ENCODE measurements around the gene GRID1. TPM values are rescaled to one million over a fixed set of nuclear protein-coding genes. Genes with fewer than 3 reads are reported as not detected.

The GRID1 gene
- total and polyA plus RNA-seq, 9 of the 15 experiments (the other 6 are each of a cell fraction or from before 2014, with no cell fraction given): 0.01 to 7.2 (median 1.2) TPM

DNA sequence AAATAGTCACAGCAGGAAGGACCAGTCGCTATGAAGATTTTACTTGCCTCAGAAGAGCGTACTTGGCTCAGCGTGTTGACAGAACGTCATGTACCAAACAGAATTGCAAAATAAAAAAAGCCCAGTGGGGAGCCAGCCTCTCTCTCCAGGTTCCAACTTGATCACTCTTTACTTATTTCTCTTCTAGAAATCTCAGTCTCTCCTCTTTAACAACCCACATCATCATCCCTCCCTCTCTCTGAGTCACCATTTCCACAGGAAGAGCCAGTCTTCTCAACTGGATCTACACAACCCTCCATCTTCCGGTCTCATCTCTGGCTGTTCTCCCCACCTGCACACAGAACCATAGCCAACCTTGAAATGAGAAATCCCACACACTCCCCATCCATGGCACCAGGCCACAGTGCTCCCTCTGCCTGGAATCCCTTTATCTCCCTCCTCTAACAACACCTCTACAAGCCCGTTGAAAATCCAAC, 718.3 kb downstream of the GRID1 start:
- no peak overlapping the region for H3K27ac ChIP-seq (ENCODE audit: extremely low read depth, low read depth, low read length)
- in situ Hi-C loops (cut with MboI) (no loop called here), intact Hi-C loops (cut with micrococcal nuclease) (no loop called here)
- DNase-seq (ENCODE audit: extremely low read depth in 1 of 4, low spot score in 3 of 4): no peak
- no peak overlapping the region for H3K4me2 ChIP-seq (ENCODE audit: insufficient read depth, low read length)
- no peaks in the 10 kb centered on the region for H3K4me1 ChIP-seq (replicated peaks in 1 of 2; ENCODE audit: control insufficient read depth in 2 of 2, insufficient read depth in 2 of 2, low read length in 2 of 2)
- H4K20me1 ChIP-seq (replicated peaks; ENCODE audit: control insufficient read depth, insufficient read depth, low read length): no peaks in the 10 kb centered on the region
- no peak for ATAC-seq
- no peaks in the 10 kb centered on the region for H3K27me3 ChIP-seq (ENCODE audit: control insufficient read depth in 2 of 2, insufficient read depth in 2 of 2, low read length in 2 of 2)
- CTCF ChIA-PET (ENCODE audit: low intra/inter-chr PET ratio): no interaction called here
- H3K9me3 ChIP-seq (replicated peaks; ENCODE audit: control insufficient read depth, insufficient read depth, low read depth, low read length): no peaks in the 10 kb centered on the region
- H2AFZ ChIP-seq (ENCODE audit: low read depth, low read length): no peak overlapping the region
- H3K36me3 ChIP-seq (ENCODE audit: control insufficient read depth, insufficient read depth, low read length): no peaks in the 10 kb centered on the region; the same call in 2 of the 3 replicates
- 5% methylated on average over 6 of the region's 6 CpGs for WGBS (ENCODE audit: insufficient coverage, low coverage, missing lambda C conversion rate)
- no peaks in the 10 kb centered on the region for H3K9me1 ChIP-seq (ENCODE audit: control insufficient read depth, insufficient read depth, low read length)
- no peaks in the 10 kb centered on the region for H3K79me2 ChIP-seq (ENCODE audit: control insufficient read depth, insufficient read depth, low read length)
- H3K4me3 ChIP-seq: no peak overlapping the region
- FAIRE-seq: no peak
- POLR2A ChIA-PET: no interaction called here
- TF ChIP-seq CBX3 (IDR thresholded peaks at IDR 0.05; ENCODE audit: borderline replicate concordance in 1 of 2, low read length in 2 of 2) (no peak), CBX8 (IDR thresholded peaks at IDR 0.05; ENCODE audit: borderline replicate concordance, extremely low read depth, low read depth, low read length, poor library complexity, severe bottlenecking) (no peak)
- no TSS peak for BruUV-seq (replicated peaks)
- no peak overlapping the region for H3K9ac ChIP-seq (ENCODE audit: insufficient read depth in 1 of 2, low read depth in 2 of 2, low read length in 2 of 2)

DNA sequence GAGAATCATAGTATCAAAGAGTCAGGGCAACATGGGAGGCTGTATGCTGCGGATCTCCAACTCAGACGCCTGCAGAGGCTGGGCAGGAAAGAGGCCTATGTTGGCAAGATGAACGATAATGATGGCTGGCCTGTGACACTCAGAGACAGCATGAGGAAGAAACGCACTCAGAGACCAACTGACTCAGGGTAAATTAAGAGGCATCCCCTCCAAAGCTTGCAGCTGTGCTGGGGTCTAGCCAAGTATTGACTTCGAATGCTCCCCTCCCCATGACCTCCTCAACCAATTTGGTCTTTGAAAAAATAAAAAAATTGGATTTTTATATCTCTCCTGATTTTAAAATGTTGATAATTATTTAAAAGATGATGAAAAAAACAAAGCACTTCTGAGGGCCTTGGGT, 718.9 kb downstream of the GRID1 start:
- POLR2A ChIA-PET: no interaction called here
- intact Hi-C loops (cut with micrococcal nuclease): no loop called here
- ATAC-seq (no peak), FAIRE-seq (no peak), DNase-seq (ENCODE audit: extremely low read depth in 1 of 4, low spot score in 3 of 4) (no peak)
- Histone ChIP-seq H3K9me1 (ENCODE audit: control insufficient read depth, insufficient read depth, low read length) (no peaks in the 10 kb centered on the region), H3K9me3 (replicated peaks; ENCODE audit: control insufficient read depth, insufficient read depth, low read depth, low read length) (no peaks in the 10 kb centered on the region), H3K79me2 (ENCODE audit: control insufficient read depth, insufficient read depth, low read length) (no peaks in the 10 kb centered on the region), H3K36me3 (ENCODE audit: control insufficient read depth, insufficient read depth, low read length) (no peaks in the 10 kb centered on the region; the same call in 2 of the 3 replicates), H3K4me1 (replicated peaks in 1 of 2; ENCODE audit: control insufficient read depth in 2 of 2, insufficient read depth in 2 of 2, low read length in 2 of 2) (no peaks in the 10 kb centered on the region), H2AFZ (ENCODE audit: low read depth, low read length) (no peak overlapping the region), H3K27ac (ENCODE audit: extremely low read depth, low read depth, low read length) (no peak overlapping the region), H3K9ac (ENCODE audit: insufficient read depth in 1 of 2, low read depth in 2 of 2, low read length in 2 of 2) (no peak overlapping the region), H3K27me3 (ENCODE audit: control insufficient read depth in 2 of 2, insufficient read depth in 2 of 2, low read length in 2 of 2) (no peaks in the 10 kb centered on the region), H3K4me3 (no peak overlapping the region), H4K20me1 (replicated peaks; ENCODE audit: control insufficient read depth, insufficient read depth, low read length) (no peaks in the 10 kb centered on the region), H3K4me2 (ENCODE audit: insufficient read depth, low read length) (no peak overlapping the region)
- no TSS peak for BruUV-seq (replicated peaks)
- CTCF ChIA-PET (ENCODE audit: low intra/inter-chr PET ratio): no interaction called here
- in situ Hi-C loops (cut with MboI): no loop called here
- 9% methylated on average over 5 of the region's 5 CpGs for WGBS (ENCODE audit: insufficient coverage, low coverage, missing lambda C conversion rate)
- TF ChIP-seq, protein P1, sequence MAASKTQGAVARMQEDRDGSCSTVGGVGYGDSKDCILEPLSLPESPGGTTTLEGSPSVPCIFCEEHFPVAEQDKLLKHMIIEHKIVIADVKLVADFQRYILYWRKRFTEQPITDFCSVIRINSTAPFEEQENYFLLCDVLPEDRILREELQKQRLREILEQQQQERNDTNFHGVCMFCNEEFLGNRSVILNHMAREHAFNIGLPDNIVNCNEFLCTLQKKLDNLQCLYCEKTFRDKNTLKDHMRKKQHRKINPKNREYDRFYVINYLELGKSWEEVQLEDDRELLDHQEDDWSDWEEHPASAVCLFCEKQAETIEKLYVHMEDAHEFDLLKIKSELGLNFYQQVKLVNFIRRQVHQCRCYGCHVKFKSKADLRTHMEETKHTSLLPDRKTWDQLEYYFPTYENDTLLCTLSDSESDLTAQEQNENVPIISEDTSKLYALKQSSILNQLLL (CRISPR knock-in tag; IDR thresholded peaks at IDR 0.05; ENCODE audit: borderline replicate concordance): no peak
- no peak for TF ChIP-seq ARID1B (IDR thresholded peaks at IDR 0.05)
- TF ChIP-seq, protein P2, sequence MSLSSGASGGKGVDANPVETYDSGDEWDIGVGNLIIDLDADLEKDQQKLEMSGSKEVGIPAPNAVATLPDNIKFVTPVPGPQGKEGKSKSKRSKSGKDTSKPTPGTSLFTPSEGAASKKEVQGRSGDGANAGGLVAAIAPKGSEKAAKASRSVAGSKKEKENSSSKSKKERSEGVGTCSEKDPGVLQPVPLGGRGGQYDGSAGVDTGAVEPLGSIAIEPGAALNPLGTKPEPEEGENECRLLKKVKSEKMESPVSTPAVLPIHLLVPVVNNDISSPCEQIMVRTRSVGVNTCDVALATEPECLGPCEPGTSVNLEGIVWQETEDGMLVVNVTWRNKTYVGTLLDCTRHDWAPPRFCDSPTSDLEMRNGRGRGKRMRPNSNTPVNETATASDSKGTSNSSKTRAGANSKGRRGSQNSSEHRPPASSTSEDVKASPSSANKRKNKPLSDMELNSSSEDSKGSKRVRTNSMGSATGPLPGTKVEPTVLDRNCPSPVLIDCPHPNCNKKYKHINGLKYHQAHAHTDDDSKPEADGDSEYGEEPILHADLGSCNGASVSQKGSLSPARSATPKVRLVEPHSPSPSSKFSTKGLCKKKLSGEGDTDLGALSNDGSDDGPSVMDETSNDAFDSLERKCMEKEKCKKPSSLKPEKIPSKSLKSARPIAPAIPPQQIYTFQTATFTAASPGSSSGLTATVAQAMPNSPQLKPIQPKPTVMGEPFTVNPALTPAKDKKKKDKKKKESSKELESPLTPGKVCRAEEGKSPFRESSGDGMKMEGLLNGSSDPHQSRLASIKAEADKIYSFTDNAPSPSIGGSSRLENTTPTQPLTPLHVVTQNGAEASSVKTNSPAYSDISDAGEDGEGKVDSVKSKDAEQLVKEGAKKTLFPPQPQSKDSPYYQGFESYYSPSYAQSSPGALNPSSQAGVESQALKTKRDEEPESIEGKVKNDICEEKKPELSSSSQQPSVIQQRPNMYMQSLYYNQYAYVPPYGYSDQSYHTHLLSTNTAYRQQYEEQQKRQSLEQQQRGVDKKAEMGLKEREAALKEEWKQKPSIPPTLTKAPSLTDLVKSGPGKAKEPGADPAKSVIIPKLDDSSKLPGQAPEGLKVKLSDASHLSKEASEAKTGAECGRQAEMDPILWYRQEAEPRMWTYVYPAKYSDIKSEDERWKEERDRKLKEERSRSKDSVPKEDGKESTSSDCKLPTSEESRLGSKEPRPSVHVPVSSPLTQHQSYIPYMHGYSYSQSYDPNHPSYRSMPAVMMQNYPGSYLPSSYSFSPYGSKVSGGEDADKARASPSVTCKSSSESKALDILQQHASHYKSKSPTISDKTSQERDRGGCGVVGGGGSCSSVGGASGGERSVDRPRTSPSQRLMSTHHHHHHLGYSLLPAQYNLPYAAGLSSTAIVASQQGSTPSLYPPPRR (CRISPR knock-in tag; IDR thresholded peaks at IDR 0.05; ENCODE audit: borderline replicate concordance): no peak
- TF ChIP-seq POLR2AphosphoS5 (IDR thresholded peaks at IDR 0.05; ENCODE audit: control insufficient read depth, insufficient read depth, low read depth, low read length): no peak
- no peak for TF ChIP-seq CTBP1 (IDR thresholded peaks at IDR 0.05; ENCODE audit: borderline replicate concordance)
- TF ChIP-seq FOXP1 (CRISPR knock-in tag; IDR thresholded peaks at IDR 0.05): no peak
- TF ChIP-seq ELF1 (tag; IDR thresholded peaks at IDR 0.05): no peak
